Measurements from ENCODE around the gene LFNG.

DNA sequence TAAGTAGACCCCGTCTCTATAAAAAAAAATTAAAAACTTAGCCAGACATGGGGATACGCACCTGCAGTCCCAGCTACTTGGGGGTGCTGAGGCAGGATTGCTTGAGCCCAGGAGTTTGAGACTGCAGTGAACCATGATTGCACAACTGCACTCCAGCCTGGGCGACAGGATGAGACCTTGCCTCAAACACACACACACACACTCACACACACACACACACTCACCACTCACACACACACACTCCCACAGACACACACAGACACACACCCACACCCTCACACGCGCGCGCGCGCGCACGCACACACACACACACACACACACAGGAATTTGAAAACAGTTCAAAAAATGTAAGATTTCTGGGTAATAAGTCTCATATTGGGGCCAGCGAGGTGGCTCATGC is 34.7 kb upstream of the LFNG start:
- TF ChIP-seq, protein P1, sequence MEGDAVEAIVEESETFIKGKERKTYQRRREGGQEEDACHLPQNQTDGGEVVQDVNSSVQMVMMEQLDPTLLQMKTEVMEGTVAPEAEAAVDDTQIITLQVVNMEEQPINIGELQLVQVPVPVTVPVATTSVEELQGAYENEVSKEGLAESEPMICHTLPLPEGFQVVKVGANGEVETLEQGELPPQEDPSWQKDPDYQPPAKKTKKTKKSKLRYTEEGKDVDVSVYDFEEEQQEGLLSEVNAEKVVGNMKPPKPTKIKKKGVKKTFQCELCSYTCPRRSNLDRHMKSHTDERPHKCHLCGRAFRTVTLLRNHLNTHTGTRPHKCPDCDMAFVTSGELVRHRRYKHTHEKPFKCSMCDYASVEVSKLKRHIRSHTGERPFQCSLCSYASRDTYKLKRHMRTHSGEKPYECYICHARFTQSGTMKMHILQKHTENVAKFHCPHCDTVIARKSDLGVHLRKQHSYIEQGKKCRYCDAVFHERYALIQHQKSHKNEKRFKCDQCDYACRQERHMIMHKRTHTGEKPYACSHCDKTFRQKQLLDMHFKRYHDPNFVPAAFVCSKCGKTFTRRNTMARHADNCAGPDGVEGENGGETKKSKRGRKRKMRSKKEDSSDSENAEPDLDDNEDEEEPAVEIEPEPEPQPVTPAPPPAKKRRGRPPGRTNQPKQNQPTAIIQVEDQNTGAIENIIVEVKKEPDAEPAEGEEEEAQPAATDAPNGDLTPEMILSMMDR (IDR thresholded peaks at IDR 0.05): no peak
- no peak for TF ChIP-seq POLR2A (IDR thresholded peaks at IDR 0.05)
